ENCODE results near the gene PRRX2. TPM values are rescaled to one million over a fixed set of nuclear protein-coding genes. Genes with fewer than 3 reads are reported as not detected.

Gene PRRX2
- total and polyA plus RNA-seq, 2 of the 4 experiments (the other 2 are of a cell fraction): 12.7 to 35.5 TPM

DNA sequence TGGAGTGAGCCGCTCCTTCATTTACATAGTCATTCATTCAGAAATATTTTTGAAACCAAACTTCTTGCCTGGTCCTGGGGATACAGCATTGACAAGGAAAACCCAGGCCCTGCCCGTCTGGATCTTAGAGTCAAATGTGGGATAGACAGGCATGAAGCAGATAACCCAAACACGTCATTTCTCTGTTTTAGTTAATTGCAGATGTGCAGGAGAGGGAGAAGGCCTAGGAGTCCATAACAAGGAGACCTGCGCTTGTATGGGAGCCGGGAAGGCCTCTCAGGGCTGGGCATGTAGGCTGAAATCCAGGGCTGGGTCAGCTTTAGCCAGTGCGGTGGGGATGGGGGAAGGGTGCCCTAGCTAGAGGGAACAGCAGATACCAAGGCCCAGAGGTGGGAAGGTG lies 43.3 kb downstream of the PRRX2 start:
- no TSS peak for BruUV-seq (replicated peaks)
- Histone ChIP-seq H4K8ac (ENCODE audit: low read depth in 2 of 2, low read length in 2 of 2) (peak overlapping the region; percentile 29 to 82; a peak in 3 of 4 replicates), H3K9ac (ENCODE audit: low read depth, low read length) (peak overlapping the region; percentile 35; the same call in 1 of the 2 replicates), H3K14ac (replicated peaks; ENCODE audit: low read depth, low read length) (peak overlapping the region; percentile 84), H3K27ac (ENCODE audit: insufficient read depth, low read length) (peak overlapping the region; percentile 75), H4K20me1 (ENCODE audit: insufficient read depth, low read length) (peaks cover 5% of the 10 kb centered on the region; the same call in 1 of the 2 replicates), H3K4me3 (ENCODE audit: insufficient read depth, low read depth, low read length) (no peak overlapping the region), H3K79me1 (ENCODE audit: low read depth in 1 of 2, low read length in 2 of 2) (peaks cover 18 to 67% of the 10 kb centered on the region in 2 experiments), H2AK9ac (replicated peaks; ENCODE audit: low read depth, low read length, poor library complexity) (peak overlapping the region; percentile 33), H3K9me1 (ENCODE audit: insufficient read depth, low read length) (peaks cover 36% of the 10 kb centered on the region), H3K18ac (ENCODE audit: low read depth, low read length) (peak overlapping the region; percentile 33), H2AK5ac (ENCODE audit: low read depth, low read length) (peak overlapping the region; percentile 84), H3K56ac (ENCODE audit: extremely low read depth, insufficient read depth, low read length) (peak overlapping the region; percentile 54; the same call in 1 of the 2 replicates), H3K36me3 (ENCODE audit: control insufficient read depth, insufficient read depth, low read length) (peaks cover 3% of the 10 kb centered on the region; the same call in 1 of the 2 replicates), H2BK5ac (ENCODE audit: low read depth, low read length, poor library complexity, severe bottlenecking) (peak overlapping the region; percentile 46), H3K4ac (ENCODE audit: low read depth, low read length) (peak overlapping the region; percentile 79), H4K5ac (ENCODE audit: low read depth, low read length) (peak overlapping the region; percentile 11), H4K91ac (ENCODE audit: insufficient read depth, low read depth, low read length) (peak overlapping the region; percentile 86), H2BK120ac (ENCODE audit: low read depth, low read length) (peak overlapping the region; percentile 71), H3K9me3 (ENCODE audit: control insufficient read depth, insufficient read depth, low read length) (no peaks in the 10 kb centered on the region), H3K23ac (ENCODE audit: low read depth, low read length) (peak overlapping the region; percentile 79), H3K4me2 (ENCODE audit: low read depth, low read length) (no peak overlapping the region), H2AFZ (replicated peaks; ENCODE audit: low read length, poor library complexity) (peak overlapping the region; percentile 73), H2BK15ac (ENCODE audit: low read depth, low read length) (peak overlapping the region; percentile 25; the same call in 1 of the 3 replicates), H3K4me1 (ENCODE audit: control insufficient read depth, insufficient read depth, low read length) (peaks cover 39% of the 10 kb centered on the region), H3K27me3 (ENCODE audit: control insufficient read depth, insufficient read depth, low read length) (no peaks in the 10 kb centered on the region), H2BK20ac (ENCODE audit: low read depth, low read length) (peak overlapping the region; percentile 48)
- TF ChIP-seq, protein P1, sequence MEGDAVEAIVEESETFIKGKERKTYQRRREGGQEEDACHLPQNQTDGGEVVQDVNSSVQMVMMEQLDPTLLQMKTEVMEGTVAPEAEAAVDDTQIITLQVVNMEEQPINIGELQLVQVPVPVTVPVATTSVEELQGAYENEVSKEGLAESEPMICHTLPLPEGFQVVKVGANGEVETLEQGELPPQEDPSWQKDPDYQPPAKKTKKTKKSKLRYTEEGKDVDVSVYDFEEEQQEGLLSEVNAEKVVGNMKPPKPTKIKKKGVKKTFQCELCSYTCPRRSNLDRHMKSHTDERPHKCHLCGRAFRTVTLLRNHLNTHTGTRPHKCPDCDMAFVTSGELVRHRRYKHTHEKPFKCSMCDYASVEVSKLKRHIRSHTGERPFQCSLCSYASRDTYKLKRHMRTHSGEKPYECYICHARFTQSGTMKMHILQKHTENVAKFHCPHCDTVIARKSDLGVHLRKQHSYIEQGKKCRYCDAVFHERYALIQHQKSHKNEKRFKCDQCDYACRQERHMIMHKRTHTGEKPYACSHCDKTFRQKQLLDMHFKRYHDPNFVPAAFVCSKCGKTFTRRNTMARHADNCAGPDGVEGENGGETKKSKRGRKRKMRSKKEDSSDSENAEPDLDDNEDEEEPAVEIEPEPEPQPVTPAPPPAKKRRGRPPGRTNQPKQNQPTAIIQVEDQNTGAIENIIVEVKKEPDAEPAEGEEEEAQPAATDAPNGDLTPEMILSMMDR (conservative IDR thresholded peaks at IDR 0.05; ENCODE audit: low read depth, low read length): no peak
- no peak for TF ChIP-seq MAZ (IDR thresholded peaks at IDR 0.05; ENCODE audit: borderline replicate concordance, low read depth, low read length)
- TF ChIP-seq CEBPB (IDR thresholded peaks at IDR 0.05; ENCODE audit: low read depth, low read length): no peak
- TF ChIP-seq, protein P2, sequence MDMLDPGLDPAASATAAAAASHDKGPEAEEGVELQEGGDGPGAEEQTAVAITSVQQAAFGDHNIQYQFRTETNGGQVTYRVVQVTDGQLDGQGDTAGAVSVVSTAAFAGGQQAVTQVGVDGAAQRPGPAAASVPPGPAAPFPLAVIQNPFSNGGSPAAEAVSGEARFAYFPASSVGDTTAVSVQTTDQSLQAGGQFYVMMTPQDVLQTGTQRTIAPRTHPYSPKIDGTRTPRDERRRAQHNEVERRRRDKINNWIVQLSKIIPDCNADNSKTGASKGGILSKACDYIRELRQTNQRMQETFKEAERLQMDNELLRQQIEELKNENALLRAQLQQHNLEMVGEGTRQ (IDR thresholded peaks at IDR 0.05; ENCODE audit: low read depth, low read length): no peak
- TF ChIP-seq SMC3 (IDR thresholded peaks at IDR 0.05; ENCODE audit: low read depth, low read length): no peak
- no peak for TF ChIP-seq BHLHE40 (IDR thresholded peaks at IDR 0.05; ENCODE audit: low read depth, low read length)
- dilution Hi-C loops (cut with HindIII; ENCODE audit: low sequenced_read_pairs, unreplicated experiment): no loop called here
- WGBS, 2 experiments (ENCODE audit: extremely low coverage in 2 of 2, insufficient read length in 1 of 2): 53% methylated on average over 4 of the region's 6 CpGs; no CpG with 5 or more reads in 1 of the 2 experiments
- in situ Hi-C loops (cut with MboI; ENCODE audit: low sequenced_read_pairs): no loop called here
- POLR2A ChIA-PET (ENCODE audit: unreplicated experiment): no interaction called here
- CTCF ChIA-PET: no interaction called here
- no peak for ATAC-seq (ENCODE audit: low read depth)
- peak; percentile 20 for DNase-seq
- intact Hi-C loops (cut with micrococcal nuclease): no loop called here

Measured in IMR-90 (cell line).